Brain microvascular endothelial cell (primary cell): ENCODE measurements around the gene NFATC3.

Experiments
- DNase-seq: peaks from one replicate; pipeline ENCODE4 v3.0.0-alpha.2; 2020
- H3K27ac ChIP-seq: fragments of 250-450 bp; sonication (Bioruptor Pico); 2 replicates; pipeline ENCODE4 v1.5.1; 2020; ENCODE audit warnings: mild to moderate bottlenecking, moderate library complexity
- H3K27me3 ChIP-seq: fragments of 250-450 bp; sonication (Bioruptor Pico); replicated peaks from 2 replicates; pipeline ENCODE4 v1.5.1; 2020; ENCODE audit warnings: mild to moderate bottlenecking
- H3K36me3 ChIP-seq: fragments of 250-450 bp; sonication (Bioruptor Pico); replicated peaks from 2 replicates; pipeline ENCODE4 v1.5.1; 2020; ENCODE audit warnings: mild to moderate bottlenecking
- H3K4me3 ChIP-seq: 2 replicates; pipeline ENCODE4 v1.5.1; 2011; ENCODE audit warnings: low read depth, mild to moderate bottlenecking, control low read depth, low read length, moderate library complexity
- in situ Hi-C: cut with HindIII; loops from 2 replicates; pipeline ENCODE4 v1.10.0; 2017; ENCODE audit warnings: low sequenced_read_pairs, low pct_ligation_motif_present
- TF ChIP-seq, protein P1 (sequence below): IDR thresholded peaks from 2 replicates; pipeline ENCODE4 v1.5.1; 2011; ENCODE audit warnings: low read depth, mild to moderate bottlenecking, moderate library complexity, low read length, control low read depth, inconsistent platforms; ENCODE audit errors: missing control alignments

Gene NFATC3

DNA sequence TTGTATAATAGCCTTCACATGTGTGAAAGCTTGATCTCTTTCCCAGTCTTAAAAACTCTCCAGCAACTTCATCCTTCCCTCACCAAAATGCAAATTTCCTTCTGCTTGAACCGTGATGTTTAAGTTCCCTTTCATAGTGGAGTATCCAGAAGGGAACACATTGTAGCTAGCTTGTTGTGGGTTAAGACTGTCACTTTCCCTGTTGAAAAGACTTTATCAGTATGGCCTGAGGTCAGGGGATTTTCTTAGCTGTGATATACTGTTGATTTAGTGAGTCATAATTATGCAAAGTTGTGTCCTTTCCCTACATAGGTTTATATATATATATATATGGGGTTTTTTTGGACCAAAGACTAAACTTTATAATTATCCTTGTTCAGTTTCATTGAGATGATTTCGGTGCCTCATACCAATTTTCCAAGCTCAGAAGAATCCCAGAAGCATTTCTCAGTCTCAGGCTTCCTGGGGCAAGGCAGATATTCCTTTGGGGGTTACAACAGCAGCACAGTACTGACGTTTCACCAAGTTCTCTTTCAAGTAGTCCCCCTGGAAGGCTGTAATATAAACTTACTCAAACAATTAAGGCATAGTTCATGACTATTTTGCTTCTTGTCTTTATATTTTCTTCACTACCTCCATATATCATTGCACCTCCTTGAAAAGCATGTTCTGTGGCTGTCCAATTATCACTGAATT, 115.1 kb downstream of the NFATC3 start:
- Histone ChIP-seq H3K27me3 (no peaks in the 10 kb centered on the region), H3K27ac (peak overlapping the region; percentile 26), H3K4me3 (no peak overlapping the region), H3K36me3 (no peaks in the 10 kb centered on the region)
- in situ Hi-C loops: no loop called here
- peak; percentile 48 for DNase-seq
- TF ChIP-seq, protein P1, sequence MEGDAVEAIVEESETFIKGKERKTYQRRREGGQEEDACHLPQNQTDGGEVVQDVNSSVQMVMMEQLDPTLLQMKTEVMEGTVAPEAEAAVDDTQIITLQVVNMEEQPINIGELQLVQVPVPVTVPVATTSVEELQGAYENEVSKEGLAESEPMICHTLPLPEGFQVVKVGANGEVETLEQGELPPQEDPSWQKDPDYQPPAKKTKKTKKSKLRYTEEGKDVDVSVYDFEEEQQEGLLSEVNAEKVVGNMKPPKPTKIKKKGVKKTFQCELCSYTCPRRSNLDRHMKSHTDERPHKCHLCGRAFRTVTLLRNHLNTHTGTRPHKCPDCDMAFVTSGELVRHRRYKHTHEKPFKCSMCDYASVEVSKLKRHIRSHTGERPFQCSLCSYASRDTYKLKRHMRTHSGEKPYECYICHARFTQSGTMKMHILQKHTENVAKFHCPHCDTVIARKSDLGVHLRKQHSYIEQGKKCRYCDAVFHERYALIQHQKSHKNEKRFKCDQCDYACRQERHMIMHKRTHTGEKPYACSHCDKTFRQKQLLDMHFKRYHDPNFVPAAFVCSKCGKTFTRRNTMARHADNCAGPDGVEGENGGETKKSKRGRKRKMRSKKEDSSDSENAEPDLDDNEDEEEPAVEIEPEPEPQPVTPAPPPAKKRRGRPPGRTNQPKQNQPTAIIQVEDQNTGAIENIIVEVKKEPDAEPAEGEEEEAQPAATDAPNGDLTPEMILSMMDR: no peak

DNA sequence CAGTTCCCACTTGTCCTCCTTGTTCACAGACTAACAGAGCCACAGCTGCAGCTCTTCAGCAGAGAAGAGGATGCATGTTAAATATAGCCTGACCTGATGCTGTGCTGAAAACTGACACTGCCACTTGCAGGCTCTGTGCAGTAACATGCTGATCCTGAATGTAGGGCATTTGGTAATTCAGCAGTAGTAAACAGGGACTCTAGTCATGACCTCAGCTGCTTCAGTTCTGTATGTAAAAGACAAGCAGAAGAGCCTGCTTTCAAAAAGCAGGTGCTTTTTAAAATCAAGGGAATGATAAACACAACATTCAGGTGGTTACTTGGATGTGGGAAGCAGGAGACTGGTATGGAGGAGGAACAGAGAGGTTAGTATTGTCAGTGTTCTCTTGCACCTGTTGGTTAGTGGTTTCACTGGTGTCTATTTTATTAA, 116.9 kb downstream of the NFATC3 start:
- Histone ChIP-seq H3K36me3 (no peaks in the 10 kb centered on the region), H3K27me3 (no peaks in the 10 kb centered on the region), H3K4me3 (no peak overlapping the region), H3K27ac (no peak overlapping the region)
- TF ChIP-seq, protein P1: no peak
- DNase-seq: peak; percentile 18
- in situ Hi-C loops: no loop called here

GRCh38 chr16:68206245-68206644, 121.1 kb downstream of the NFATC3 start:
- Histone ChIP-seq H3K27ac (no peak overlapping the region), H3K36me3 (no peaks in the 10 kb centered on the region), H3K27me3 (no peaks in the 10 kb centered on the region), H3K4me3 (no peak overlapping the region)
- no peak for DNase-seq
- in situ Hi-C loops: no loop called here
- TF ChIP-seq, protein P1: no peak

- TF ChIP-seq, protein P1: no peak
- in situ Hi-C loops: no loop called here
- no peak for DNase-seq
These were observed 129.6 kb downstream of the NFATC3 start for GRCh38 chr16:68214726-68215125.

DNA sequence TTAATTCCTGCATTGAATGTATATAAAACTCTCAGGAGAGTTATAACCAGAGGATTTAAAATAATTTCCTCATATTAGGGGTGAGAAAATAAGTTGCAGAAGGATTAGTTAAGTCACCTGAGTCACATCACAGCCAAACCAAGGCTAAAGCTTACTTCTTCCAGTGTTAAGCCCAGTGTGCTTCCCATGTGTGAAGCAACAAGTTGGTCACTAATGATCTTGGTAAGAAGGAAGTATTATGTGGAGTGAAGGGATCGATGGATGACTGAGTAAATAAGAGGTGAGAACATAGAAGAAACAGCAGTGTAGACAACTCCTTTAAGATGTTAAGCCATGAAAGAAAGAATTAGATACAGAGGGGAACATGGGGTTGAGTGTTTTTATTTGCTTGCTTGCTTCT, 130.1 kb downstream of the NFATC3 start:
- no peak overlapping the region for H3K27ac ChIP-seq
- TF ChIP-seq, protein P1: no peak
- DNase-seq: no peak
- no peak overlapping the region for H3K4me3 ChIP-seq
- no peaks in the 10 kb centered on the region for H3K36me3 ChIP-seq
- in situ Hi-C loops: no loop called here
- no peaks in the 10 kb centered on the region for H3K27me3 ChIP-seq

More at GRCh38 chr16:68214726-68215125, 129.6 kb downstream of the NFATC3 start:
- Histone ChIP-seq H3K4me3 (no peak overlapping the region), H3K27me3 (no peaks in the 10 kb centered on the region), H3K27ac (no peak overlapping the region), H3K36me3 (no peaks in the 10 kb centered on the region)

GRCh38 chr16:68216240-68216639, 131.1 kb downstream of the NFATC3 start:
- in situ Hi-C loops: no loop called here
- H3K36me3 ChIP-seq: no peaks in the 10 kb centered on the region
- H3K27me3 ChIP-seq: no peaks in the 10 kb centered on the region
- TF ChIP-seq, protein P1: no peak
- DNase-seq: no peak
- H3K4me3 ChIP-seq: no peak overlapping the region
- H3K27ac ChIP-seq: no peak overlapping the region
